ENCODE measurements around the gene P4HTM. TPM values are rescaled to one million over a fixed set of nuclear protein-coding genes. Genes with fewer than 3 reads are reported as not detected.

The P4HTM gene
- total RNA-seq, 1 donor from 2014 or later = 31.4 TPM

DNA sequence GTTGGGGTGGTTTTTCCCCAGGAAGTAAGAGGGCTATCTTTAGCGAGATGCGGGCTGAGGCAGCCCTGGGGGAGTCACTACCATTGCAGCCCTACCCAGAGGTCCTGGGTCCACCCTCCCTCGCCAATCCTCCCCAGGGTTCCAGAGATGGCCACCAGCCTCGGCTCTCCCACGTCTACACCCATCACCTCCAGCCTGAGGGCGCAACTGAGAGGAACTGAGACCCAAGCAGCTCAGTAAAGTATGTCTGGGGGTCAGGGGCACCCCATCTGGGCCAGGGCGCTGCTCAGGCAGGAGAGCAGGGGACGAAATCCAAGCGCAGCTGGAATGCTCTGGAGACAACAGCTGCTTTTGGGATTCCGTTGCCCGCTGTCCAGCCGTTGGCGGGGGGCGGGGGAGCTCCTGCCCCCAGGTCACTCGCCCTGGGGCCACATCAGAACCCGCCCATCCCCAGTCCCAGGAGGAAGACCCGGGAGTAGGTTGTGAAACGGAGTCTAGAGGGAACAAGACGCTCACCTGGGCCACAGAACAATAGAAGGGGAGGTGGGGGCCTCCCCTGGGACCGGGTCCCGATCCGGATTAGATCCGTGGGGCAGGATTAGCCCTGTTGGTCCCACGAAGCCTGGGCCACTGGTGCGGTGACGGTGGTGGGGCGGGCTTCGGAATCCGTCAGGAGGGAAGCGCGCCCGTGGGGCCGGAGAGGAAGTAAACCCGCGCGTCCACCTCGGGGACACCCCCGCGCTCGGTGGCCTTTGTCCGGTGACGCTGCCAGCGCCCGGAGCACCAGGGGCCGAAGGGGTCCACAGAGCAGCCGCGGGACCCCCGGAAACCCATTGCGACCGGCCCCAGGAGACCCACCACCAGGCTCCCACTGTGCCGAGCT lies 30.5 kb downstream of the P4HTM start:
- TF ChIP-seq, protein P1, sequence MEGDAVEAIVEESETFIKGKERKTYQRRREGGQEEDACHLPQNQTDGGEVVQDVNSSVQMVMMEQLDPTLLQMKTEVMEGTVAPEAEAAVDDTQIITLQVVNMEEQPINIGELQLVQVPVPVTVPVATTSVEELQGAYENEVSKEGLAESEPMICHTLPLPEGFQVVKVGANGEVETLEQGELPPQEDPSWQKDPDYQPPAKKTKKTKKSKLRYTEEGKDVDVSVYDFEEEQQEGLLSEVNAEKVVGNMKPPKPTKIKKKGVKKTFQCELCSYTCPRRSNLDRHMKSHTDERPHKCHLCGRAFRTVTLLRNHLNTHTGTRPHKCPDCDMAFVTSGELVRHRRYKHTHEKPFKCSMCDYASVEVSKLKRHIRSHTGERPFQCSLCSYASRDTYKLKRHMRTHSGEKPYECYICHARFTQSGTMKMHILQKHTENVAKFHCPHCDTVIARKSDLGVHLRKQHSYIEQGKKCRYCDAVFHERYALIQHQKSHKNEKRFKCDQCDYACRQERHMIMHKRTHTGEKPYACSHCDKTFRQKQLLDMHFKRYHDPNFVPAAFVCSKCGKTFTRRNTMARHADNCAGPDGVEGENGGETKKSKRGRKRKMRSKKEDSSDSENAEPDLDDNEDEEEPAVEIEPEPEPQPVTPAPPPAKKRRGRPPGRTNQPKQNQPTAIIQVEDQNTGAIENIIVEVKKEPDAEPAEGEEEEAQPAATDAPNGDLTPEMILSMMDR (conservative IDR thresholded peaks at IDR 0.05) = no peak
- peaks cover 36% of the 10 kb centered on the region for H3K4me1 Mint-ChIP-seq
- H3K27ac Mint-ChIP-seq (ENCODE audit: unreplicated experiment) = peak overlapping the region; percentile 35
- no peaks in the 10 kb centered on the region for H3K9me3 Mint-ChIP-seq
- H3K4me3 Mint-ChIP-seq = peak overlapping the region; percentile 98
- H3K27me3 Mint-ChIP-seq (ENCODE audit: low read depth) = peaks cover 6% of the 10 kb centered on the region
- H3K36me3 Mint-ChIP-seq (ENCODE audit: low read depth) = peaks cover 13% of the 10 kb centered on the region
- no peak for DNase-seq (ENCODE audit: low read depth, low spot score)

DNA sequence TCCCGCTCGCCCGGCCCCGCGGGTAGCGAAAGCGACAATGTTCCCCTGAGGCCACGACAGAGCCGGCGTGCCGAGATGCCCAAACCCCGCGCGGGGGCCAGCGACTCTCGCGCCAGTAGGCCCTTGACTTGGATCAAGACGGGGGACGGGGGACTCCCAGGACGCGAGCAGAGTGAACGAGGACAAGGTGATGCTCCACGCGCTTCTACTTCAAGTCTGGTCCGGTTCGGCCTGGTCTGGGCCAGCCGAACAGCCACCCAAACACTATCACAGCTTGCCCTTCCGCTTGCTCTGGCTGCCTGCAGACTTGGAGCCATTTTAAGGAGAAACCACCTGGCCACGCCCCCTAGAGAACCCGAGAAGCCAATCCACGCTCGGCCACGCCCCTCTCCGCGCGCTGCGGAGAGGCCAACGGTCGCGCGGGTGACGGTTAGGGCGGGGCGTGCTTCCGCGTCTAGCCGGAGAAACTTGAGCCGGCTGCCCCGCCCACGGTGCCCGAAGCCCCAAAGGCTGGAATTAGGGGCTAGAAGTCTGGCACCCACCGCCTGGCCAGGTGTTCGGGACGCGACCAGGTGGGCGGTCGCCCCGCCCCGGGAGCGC lies 31.3 kb downstream of the P4HTM start:
- Mint-ChIP-seq H3K36me3 (ENCODE audit: low read depth) (peaks cover 16% of the 10 kb centered on the region), H3K9me3 (no peaks in the 10 kb centered on the region), H3K4me1 (peaks cover 36% of the 10 kb centered on the region)

DNA sequence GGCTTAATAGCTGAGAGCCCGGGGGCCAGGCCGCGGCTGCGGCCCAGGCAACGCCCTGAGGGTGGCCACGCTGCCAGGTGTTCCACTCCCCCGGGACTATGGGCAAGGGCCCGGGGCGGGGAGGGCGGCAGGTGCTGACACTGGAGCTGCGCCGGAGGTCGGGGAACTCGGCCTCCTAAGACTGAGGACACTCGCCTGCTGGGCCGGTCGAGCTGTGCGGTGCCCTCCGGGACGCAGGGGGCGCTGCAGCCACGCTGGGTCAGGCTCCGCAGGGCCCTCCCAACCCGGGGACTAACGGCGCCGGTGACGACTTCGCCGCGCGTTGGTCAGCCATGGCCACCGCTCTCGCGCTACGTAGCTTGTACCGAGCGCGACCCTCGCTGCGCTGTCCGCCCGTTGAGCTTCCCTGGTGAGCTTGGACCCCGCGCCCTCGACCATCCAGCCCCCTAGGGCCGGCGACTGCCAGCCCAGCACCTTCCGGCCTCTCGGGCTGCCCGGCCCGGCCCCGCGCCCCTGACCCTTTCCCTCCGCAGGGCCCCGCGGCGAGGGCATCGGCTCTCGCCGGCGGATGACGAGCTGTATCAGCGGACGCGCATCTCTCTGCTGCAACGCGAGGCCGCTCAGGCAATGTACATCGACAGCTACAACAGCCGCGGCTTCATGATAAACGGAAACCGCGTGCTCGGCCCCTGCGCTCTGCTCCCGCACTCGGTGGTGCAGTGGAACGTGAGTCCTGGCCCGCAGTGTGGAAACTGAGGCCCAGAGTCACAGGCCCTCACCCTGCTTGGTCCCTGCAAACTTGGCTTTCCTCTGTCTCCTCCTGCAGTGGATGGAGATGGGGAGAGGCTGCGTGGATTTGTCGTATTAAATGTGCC lies 32.0 kb downstream of the P4HTM start, which contains the start of gene NDUFAF3:
Gene NDUFAF3 (plus strand): TSS at position 309 of the 875 bp plus-strand sequence. CDS start 24 bp downstream, at position 333.
- Mint-ChIP-seq H3K4me3 (peak within 1 kb of the TSS; percentile 98), H3K27me3 (ENCODE audit: low read depth) (peaks cover 6% of the 10 kb centered on the region), H3K27ac (ENCODE audit: unreplicated experiment) (peak within 1 kb of the TSS; percentile 98), H3K9me3 (no peaks in the 10 kb centered on the region), H3K36me3 (ENCODE audit: low read depth) (peaks cover 21% of the 10 kb centered on the region), H3K4me1 (peaks cover 38% of the 10 kb centered on the region)
- DNase-seq (ENCODE audit: low read depth, low spot score) = peak; percentile 96
- TF ChIP-seq, protein P1 (conservative IDR thresholded peaks at IDR 0.05) = peak; percentile 98

More for the DNA sequence above, 31.3 kb downstream of the P4HTM start:
- peaks cover 6% of the 10 kb centered on the region for H3K27me3 Mint-ChIP-seq (ENCODE audit: low read depth)
- DNase-seq (ENCODE audit: low read depth, low spot score) = peak; percentile 98
- H3K4me3 Mint-ChIP-seq = peak overlapping the region; percentile 98
- peak overlapping the region; percentile 98 for H3K27ac Mint-ChIP-seq (ENCODE audit: unreplicated experiment)
- TF ChIP-seq, protein P1 (conservative IDR thresholded peaks at IDR 0.05) = no peak

DNA sequence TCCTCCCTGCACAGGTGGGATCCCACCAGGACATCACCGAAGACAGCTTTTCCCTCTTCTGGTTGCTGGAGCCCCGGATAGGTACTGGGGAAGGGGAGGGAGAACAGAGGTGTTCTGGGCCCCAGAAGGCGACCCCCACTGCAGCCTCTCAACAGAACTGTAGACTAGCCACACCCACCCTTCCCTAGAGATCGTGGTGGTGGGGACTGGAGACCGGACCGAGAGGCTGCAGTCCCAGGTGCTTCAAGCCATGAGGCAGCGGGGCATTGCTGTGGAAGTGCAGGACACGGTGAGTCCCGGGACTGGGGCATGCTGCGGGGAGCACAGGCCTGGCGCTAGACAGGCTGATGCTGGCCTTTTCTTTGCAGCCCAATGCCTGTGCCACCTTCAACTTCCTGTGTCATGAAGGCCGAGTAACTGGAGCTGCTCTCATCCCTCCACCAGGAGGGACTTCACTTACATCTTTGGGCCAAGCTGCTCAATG lies 32.7 kb downstream of the P4HTM start:
- peaks cover 24% of the 10 kb centered on the region for H3K36me3 Mint-ChIP-seq (ENCODE audit: low read depth)

More for the DNA sequence above, 32.7 kb downstream of the P4HTM start:
- H3K27ac Mint-ChIP-seq (ENCODE audit: unreplicated experiment) = peak overlapping the region; percentile 98
- TF ChIP-seq, protein P1 (conservative IDR thresholded peaks at IDR 0.05) = no peak
- H3K4me1 Mint-ChIP-seq = peaks cover 36% of the 10 kb centered on the region
- no peak for DNase-seq (ENCODE audit: low read depth, low spot score)
- peak overlapping the region; percentile 98 for H3K4me3 Mint-ChIP-seq
- peaks cover 6% of the 10 kb centered on the region for H3K27me3 Mint-ChIP-seq (ENCODE audit: low read depth)
- no peaks in the 10 kb centered on the region for H3K9me3 Mint-ChIP-seq
